Bronchial epithelial cell (primary cell): ENCODE results near the gene GPX2. TPM values are rescaled to one million over a fixed set of nuclear protein-coding genes. Genes with fewer than 3 reads are reported as not detected.

Experiments used
- DNase-seq: peaks from one replicate; pipeline ENCODE4 v3.0.0-alpha.2; 2010; ENCODE audit warnings: low read depth
- FAIRE-seq: peaks from 2 replicates; lab custom pipeline; 2011; peaks lifted over from hg19 to GRCh38; lab: Jason Lieb, UNC
- H3K27me3 ChIP-seq: 2 replicates; pipeline ENCODE4 v1.5.1; 2011; ENCODE audit warnings: low read length; ENCODE audit not compliant: control insufficient read depth, insufficient read depth
- H3K36me3 ChIP-seq: 2 replicates; pipeline ENCODE4 v1.5.1; 2011; ENCODE audit warnings: low read length; ENCODE audit not compliant: control insufficient read depth, insufficient read depth
- H3K4me3 ChIP-seq: 2 replicates; pipeline ENCODE4 v1.5.1; 2011; ENCODE audit warnings: mild to moderate bottlenecking, low read depth, low read length, control low read depth
- CTCF ChIP-seq: IDR thresholded peaks from 2 replicates; pipeline ENCODE4 v1.5.1; 2011; ENCODE audit warnings: mild to moderate bottlenecking, moderate library complexity, low read length, control low read depth, inconsistent platforms; ENCODE audit not compliant: insufficient read depth, severe bottlenecking
- total RNA-seq: library from RNA; depleted of rRNA; stranded (reverse); fragments of >200 nt; gene quantifications from 2 replicates; pipeline ENCODE4 v1.2.1, GENCODE V29; 2014

The GPX2 gene
- total RNA-seq, 1 donor from 2014 or later: 1.3 TPM

- DNase-seq (peak; percentile 62), FAIRE-seq (no peak)
- TF ChIP-seq CTCF: peak; percentile 51
- Histone ChIP-seq H3K36me3 (no peaks in the 10 kb centered on the region), H3K27me3 (no peaks in the 10 kb centered on the region), H3K4me3 (no peak overlapping the region)
These were observed 41.1 kb upstream of the GPX2 start for GRCh38 chr14:64983439-64984310.

- DNase-seq (no peak), FAIRE-seq (no peak)
- no peaks in the 10 kb centered on the region for H3K36me3 ChIP-seq
- H3K27me3 ChIP-seq: peaks cover 4% of the 10 kb centered on the region
- no peak overlapping the region for H3K4me3 ChIP-seq
- TF ChIP-seq CTCF: no peak
These were observed 37.0 kb upstream of the GPX2 start for GRCh38 chr14:64979336-64980074.

GRCh38 chr14:64974563-64974962 is 32.0 kb upstream of the GPX2 start:
- Histone ChIP-seq H3K27me3 (peaks cover 6% of the 10 kb centered on the region), H3K36me3 (no peaks in the 10 kb centered on the region), H3K4me3 (no peak overlapping the region)
- DNase-seq: no peak
- TF ChIP-seq CTCF: no peak
- no peak for FAIRE-seq

- no peak for TF ChIP-seq CTCF
- FAIRE-seq (no peak), DNase-seq (no peak)
- peaks cover 6% of the 10 kb centered on the region for H3K27me3 ChIP-seq
- no peak overlapping the region for H3K4me3 ChIP-seq
- H3K36me3 ChIP-seq: no peaks in the 10 kb centered on the region
These were observed 31.3 kb upstream of the GPX2 start for GRCh38 chr14:64973826-64974225.

GRCh38 chr14:64973026-64973442 is 30.5 kb upstream of the GPX2 start:
- FAIRE-seq (no peak), DNase-seq (no peak)
- Histone ChIP-seq H3K36me3 (no peaks in the 10 kb centered on the region), H3K27me3 (peaks cover 6% of the 10 kb centered on the region), H3K4me3 (no peak overlapping the region)
- TF ChIP-seq CTCF: no peak
